H1 (cell line): ENCODE measurements around the gene MID2. TPM values are rescaled to one million over a fixed set of nuclear protein-coding genes. Genes with fewer than 3 reads are reported as not detected.

ENCODE experiments used
- CTCF ChIA-PET: fragments of 300-600 bp; sonication (Branson Sonifier 250); formaldehyde crosslinking; loops from one replicate; lab custom pipeline; 2021; ENCODE audit not compliant: partially characterized antibody; lab: Charles Lee
- POLR2A ChIA-PET: fragments of 300-600 bp; sonication (Branson Sonifier 250); formaldehyde crosslinking; loops from one replicate; lab custom pipeline; 2021; ENCODE audit warnings: inconsistent platforms; ENCODE audit not compliant: partially characterized antibody; lab: Charles Lee
- DNase-seq, 2 experiments: peaks; one replicate each; pipeline versions ENCODE4 v3.0.0 to v3.0.0-alpha.2; 2010 to 2022; ENCODE audit warnings: low spot score in 2 of 2, low read depth in 1 of 2, mixed read lengths in 1 of 2
- FAIRE-seq: peaks from 2 replicates; lab custom pipeline; 2011; peaks lifted over from hg19 to GRCh38; lab: Jason Lieb, UNC
- H2AFZ ChIP-seq: 2 replicates; pipeline ENCODE4 v1.8.1; 2012; ENCODE audit warnings: low read length, inconsistent platforms
- H2AK5ac ChIP-seq: 2 replicates; pipeline ENCODE4 v1.6.1; 2013; ENCODE audit warnings: low read depth, low read length
- H2BK120ac ChIP-seq: replicated peaks from 2 replicates; pipeline ENCODE3; 2013; ENCODE audit warnings: low read depth, low read length, inconsistent platforms
- H2BK12ac ChIP-seq: 2 replicates; pipeline ENCODE4 v1.6.1; 2013; ENCODE audit warnings: low read depth, low read length
- H2BK15ac ChIP-seq: 2 replicates; pipeline ENCODE4 v1.6.1; 2013; ENCODE audit warnings: low read length
- H2BK20ac ChIP-seq: 2 replicates; pipeline ENCODE4 v1.6.1; 2013; ENCODE audit warnings: low read length
- H2BK5ac ChIP-seq: 2 replicates; pipeline ENCODE4 v1.6.1; 2013; ENCODE audit warnings: low read depth, low read length
- H3K14ac ChIP-seq: 2 replicates; pipeline ENCODE4 v1.6.1; 2013; ENCODE audit warnings: inconsistent platforms; ENCODE audit not compliant: insufficient read length
- H3K18ac ChIP-seq: 2 replicates; pipeline ENCODE4 v1.6.1; 2013; ENCODE audit warnings: low read length; ENCODE audit errors: extremely low read depth
- H3K23ac ChIP-seq: 2 replicates; pipeline ENCODE4 v1.6.1; 2013; ENCODE audit warnings: inconsistent platforms; ENCODE audit not compliant: insufficient read length
- H3K23me2 ChIP-seq: 2 replicates; pipeline ENCODE4 v1.6.1; 2013; ENCODE audit warnings: low read depth, low read length
- H3K27ac ChIP-seq: 2 replicates; pipeline ENCODE4 v1.6.1; 2011; ENCODE audit warnings: low read depth, low read length, inconsistent platforms
- H3K27me3 ChIP-seq, 4 experiments: replicated peaks in 1 of 4; 1 replicate in 1 of 4; 2 replicates in 3 of 4; pipeline versions ENCODE4 v1.6.1 to v1.8.1; 2011 to 2013; ENCODE audit warnings: low read length in 3 of 4, mild to moderate bottlenecking in 3 of 4, inconsistent platforms in 2 of 4, mixed read lengths in 2 of 4, moderate library complexity in 1 of 4; ENCODE audit not compliant: control insufficient read depth in 3 of 4, insufficient read depth in 3 of 4; ENCODE audit errors: extremely low read depth in 1 of 4
- H3K36me3 ChIP-seq, 4 experiments: 2 replicates each; pipeline versions ENCODE4 v1.6.1 to v1.8.1; 2011 to 2013; ENCODE audit warnings: mild to moderate bottlenecking in 4 of 4, low read length in 3 of 4, moderate library complexity in 2 of 4, control low read depth in 1 of 4, inconsistent platforms in 1 of 4; ENCODE audit not compliant: insufficient read depth in 4 of 4, control insufficient read depth in 2 of 4
- H3K4ac ChIP-seq: replicated peaks from 2 replicates; pipeline ENCODE3; 2013; ENCODE audit warnings: low read length, low read depth, mixed read lengths, inconsistent platforms; ENCODE audit not compliant: insufficient read length
- H3K4me1 ChIP-seq, 4 experiments: replicated peaks in 1 of 4; 1 replicate in 1 of 4; 2 replicates in 3 of 4; pipeline versions ENCODE4 v1.6.1 to v1.8.1; 2011 to 2013; ENCODE audit warnings: low read length in 3 of 4, inconsistent platforms in 2 of 4, mixed read lengths in 1 of 4; ENCODE audit not compliant: insufficient read depth in 4 of 4, control insufficient read depth in 3 of 4
- H3K4me2 ChIP-seq, 2 experiments: 2 replicates each; pipeline versions ENCODE4 v1.6.1 to v1.8.1; 2011 to 2013; ENCODE audit warnings: low read depth in 2 of 2, low read length in 2 of 2, control low read depth in 1 of 2, inconsistent platforms in 1 of 2, mild to moderate bottlenecking in 1 of 2; ENCODE audit not compliant: insufficient read depth in 1 of 2
- H3K4me3 ChIP-seq, 4 experiments: fragments of 200-600, 300-600 bp in 1 of 4; sonication (generic), shearing (Covaris generic), sonication (Bioruptor Twin) in 1 of 4; 2 replicates each; pipeline versions ENCODE4 v1.5.1 to v1.8.1; 2011 to 2016; ENCODE audit warnings: low read length in 4 of 4, low read depth in 3 of 4, control low read depth in 2 of 4, inconsistent platforms in 2 of 4, mild to moderate bottlenecking in 2 of 4, mixed read lengths in 1 of 4, moderate library complexity in 1 of 4; ENCODE audit not compliant: insufficient read depth in 2 of 4; ENCODE audit errors: extremely low read depth in 1 of 4
- H3K56ac ChIP-seq: replicated peaks from 2 replicates; pipeline ENCODE3; 2013; ENCODE audit warnings: low read depth, mild to moderate bottlenecking, mixed read lengths, low read length, inconsistent platforms; ENCODE audit not compliant: insufficient read length
- H3K79me1 ChIP-seq: 2 replicates; pipeline ENCODE4 v1.6.1; 2013; ENCODE audit warnings: low read depth, low read length, control low read depth
- H3K79me2 ChIP-seq, 2 experiments: 2 replicates each; pipeline versions ENCODE4 v1.6.1 to v1.8.1; 2012 to 2013; ENCODE audit warnings: low read length in 2 of 2, mild to moderate bottlenecking in 2 of 2, inconsistent platforms in 1 of 2; ENCODE audit not compliant: insufficient read depth in 2 of 2, control insufficient read depth in 1 of 2
- H3K9ac ChIP-seq, 4 experiments: replicated peaks in 1 of 4; 1 replicate in 1 of 4; 2 replicates in 3 of 4; pipeline versions ENCODE4 v1.6.1 to v1.8.1; 2011 to 2013; ENCODE audit warnings: low read depth in 3 of 4, low read length in 3 of 4, control low read depth in 2 of 4, mild to moderate bottlenecking in 2 of 4, moderate library complexity in 2 of 4, inconsistent platforms in 1 of 4; ENCODE audit errors: extremely low read depth in 1 of 4
- H3K9me3 ChIP-seq, 2 experiments: 2 replicates each; pipeline versions ENCODE4 v1.6.1 to v1.8.1; 2012 to 2013; ENCODE audit warnings: mild to moderate bottlenecking in 2 of 2, moderate library complexity in 2 of 2, control low read depth in 1 of 2, inconsistent platforms in 1 of 2, low read depth in 1 of 2, low read length in 1 of 2, mixed read lengths in 1 of 2; ENCODE audit not compliant: insufficient read depth in 2 of 2
- H4K20me1 ChIP-seq, 2 experiments: replicated peaks in 1 of 2; 2 replicates each; pipeline versions ENCODE3 to v1.8.1; 2011 to 2013; ENCODE audit warnings: inconsistent platforms in 2 of 2, low read length in 2 of 2, mild to moderate bottlenecking in 1 of 2; ENCODE audit not compliant: insufficient read depth in 2 of 2, control insufficient read depth in 1 of 2
- H4K5ac ChIP-seq: 2 replicates; pipeline ENCODE4 v1.6.1; 2013; ENCODE audit warnings: low read length, low read depth, mixed read lengths, inconsistent platforms; ENCODE audit not compliant: insufficient read length
- H4K8ac ChIP-seq: 2 replicates; pipeline ENCODE4 v1.8.0; 2013; ENCODE audit warnings: mild to moderate bottlenecking, moderate library complexity, low read length, inconsistent platforms; ENCODE audit not compliant: insufficient read depth; ENCODE audit errors: extremely low read depth
- H4K91ac ChIP-seq: replicated peaks from 2 replicates; pipeline ENCODE3; 2013; ENCODE audit warnings: low read length, mixed read lengths, inconsistent platforms; ENCODE audit not compliant: insufficient read length
- CHD2 ChIP-seq: IDR thresholded peaks from 2 replicates; pipeline ENCODE4 v1.6.1; 2012; ENCODE audit warnings: low read length, improper control_type of control experiment
- GTF2F1 ChIP-seq: IDR thresholded peaks from 2 replicates; pipeline ENCODE4 v1.6.1; 2012; ENCODE audit warnings: low read depth, low read length, improper control_type of control experiment, borderline replicate concordance
- KDM1A ChIP-seq: fragments of 200-600, 300-600 bp; sonication (generic); IDR thresholded peaks from 2 replicates; pipeline ENCODE4 v1.7.1; 2016; ENCODE audit warnings: mild to moderate bottlenecking, low read length, borderline replicate concordance
- SAP30 ChIP-seq: fragments of 300-600 bp; sonication (generic); IDR thresholded peaks from 2 replicates; pipeline ENCODE4 v1.7.1; 2012; ENCODE audit warnings: low read length, moderate library complexity, mild to moderate bottlenecking, inconsistent platforms; ENCODE audit not compliant: insufficient read depth, insufficient replicate concordance
- SP2 ChIP-seq: IDR thresholded peaks from 2 replicates; pipeline ENCODE4 v1.6.1; 2012; ENCODE audit warnings: mild to moderate bottlenecking, low read length, inconsistent platforms
- TBP ChIP-seq: IDR thresholded peaks from 2 replicates; pipeline ENCODE4 v1.6.1; 2011; ENCODE audit warnings: low read depth, low read length, improper control_type of control experiment
- ZNF274 ChIP-seq: IDR thresholded peaks from 2 replicates; pipeline ENCODE4 v1.7.0; 2012; ENCODE audit warnings: low read length, borderline replicate concordance; ENCODE audit errors: extremely low read depth
- WGBS, 2 experiments: shearing (Covaris generic) in 1 of 2; methylation state at CpG; one replicate each; pipeline versions ENCODE4 v1.1.6 to v1.1.7; 2013 to 2015; ENCODE audit warnings: low lambda C conversion rate in 2 of 2, mixed read lengths in 2 of 2, inconsistent platforms in 1 of 2, low coverage in 1 of 2, missing lambda C conversion rate in 1 of 2; ENCODE audit not compliant: insufficient replicate concordance in 2 of 2, insufficient coverage in 1 of 2, insufficient read length in 1 of 2; ENCODE audit errors: extremely low coverage in 1 of 2, missing lambda C conversion rate in 1 of 2; 5-methylcytosine and 5-hydroxymethylcytosine counted together
- polyA plus RNA-seq, 7 experiments: library from polyadenylated mRNA; depleted of rRNA in 3 of 7; stranded (reverse) in 5 of 7; unstranded in 2 of 7; fragments of >200 nt in 5 of 7; fragments of 200-250 nt in 2 of 7; gene quantifications; 1 replicate in 5 of 7; 2 replicates in 1 of 7; 4 replicates in 1 of 7; pipeline versions ENCODE4 v1.2.1 to v1.2.3, GENCODE V29; 2011 to 2013; ENCODE audit warnings: missing spikeins in 2 of 7, mixed read lengths in 2 of 7
- total RNA-seq: library from RNA; stranded (reverse); fragmentation: NEBNext Ultra II Directional; extraction: Animal tissue kit (Norgen Biotek cat#: 25700); gene quantifications from 2 replicates; pipeline ENCODE4 v1.2.1, GENCODE V29; 2021

MID2 gene
- total and polyA plus RNA-seq, 2 of the 8 experiments (the other 6 are each of a cell fraction or from before 2014, with no cell fraction given): 0.98 to 1.7 TPM

- H4K91ac ChIP-seq: no peak overlapping the region
- ChIA-PET CTCF (interaction anchor here (1.2 kb wide), 1 partner anchor 52 kb away, joined by 3 read pairs; no protein-coding TSS in a partner anchor), POLR2A (no interaction called here)
- no peak overlapping the region for H3K23ac ChIP-seq
- H2BK120ac ChIP-seq: no peak overlapping the region
- FAIRE-seq (no peak), DNase-seq (no peak)
- no peak overlapping the region for H2BK20ac ChIP-seq
- H2AFZ ChIP-seq: no peak overlapping the region
- no peak overlapping the region for H4K5ac ChIP-seq
- no peaks in the 10 kb centered on the region for H3K79me1 ChIP-seq
- no peak overlapping the region for H2BK5ac ChIP-seq
- H3K23me2 ChIP-seq: no peaks in the 10 kb centered on the region
- no peaks in the 10 kb centered on the region for H3K36me3 ChIP-seq
- H2BK12ac ChIP-seq: no peak overlapping the region
- no peaks in the 10 kb centered on the region; a peak in 1 of 7 replicates for H3K4me1 ChIP-seq
- no peaks in the 10 kb centered on the region for H3K9me3 ChIP-seq
- no peak overlapping the region for H3K4ac ChIP-seq
- H3K4me2 ChIP-seq: no peak overlapping the region
- H2BK15ac ChIP-seq: no peak overlapping the region
- no peaks in the 10 kb centered on the region for H3K27me3 ChIP-seq
- no peak overlapping the region for H3K18ac ChIP-seq
- H4K20me1 ChIP-seq: no peaks in the 10 kb centered on the region
- 79% methylated on average over 2 of the region's 2 CpGs; no CpG with 5 or more reads in 1 of the 2 experiments for WGBS, 2 experiments
- H3K9ac ChIP-seq: no peak overlapping the region
- H2AK5ac ChIP-seq: no peak overlapping the region
- no peak overlapping the region for H3K27ac ChIP-seq
- H3K14ac ChIP-seq: no peak overlapping the region
- H3K56ac ChIP-seq: no peak overlapping the region
- TF ChIP-seq CHD2 (no peak), SP2 (no peak), TBP (no peak), GTF2F1 (no peak), SAP30 (no peak), KDM1A (no peak), ZNF274 (no peak)
- H3K79me2 ChIP-seq: no peaks in the 10 kb centered on the region
- H4K8ac ChIP-seq: no peak overlapping the region
- H3K4me3 ChIP-seq: no peak overlapping the region
These were observed 24.7 kb downstream of the MID2 start for GRCh38 chrX:107850422-107850765.
